Articular chondrocyte of knee joint (primary cell): ENCODE data around the gene GAL. TPM values are rescaled to one million over a fixed set of nuclear protein-coding genes. Genes with fewer than 3 reads are reported as not detected.

ENCODE experiments used
- total RNA-seq: library from RNA; depleted of rRNA; stranded (reverse); fragments of >200 nt; gene quantifications from 2 replicates; pipeline ENCODE4 v1.2.3, GENCODE V29; 2012

Gene GAL
- total RNA-seq = 0.26 TPM in 1 of 2 replicates, not detected in the other

GRCh38 chr11:68684385-68685356, at the start of gene GAL:
Gene GAL (plus strand): TSS chr11:68684544. CDS start chr11:68684924, 380 bp downstream.

Other genes starting within 250 kb of the GAL start
- gene PPP6R3, start 223.8 kb upstream of the GAL start, total RNA-seq = 135 and 147 TPM in 2 replicates
- gene TESMIN, start 67.0 kb downstream of the GAL start, total RNA-seq = 0.32 and 1.3 TPM in 2 replicates
- 32.7 and 39.7 TPM in 2 replicates for gene CPT1A, start 157.4 kb downstream of the GAL start, total RNA-seq
- gene MRPL21, start 219.3 kb downstream of the GAL start, total RNA-seq = 40.6 and 46.1 TPM in 2 replicates
- gene IGHMBP2, start 219.3 kb downstream of the GAL start, total RNA-seq = 10.8 and 13.1 TPM in 2 replicates